Thyroid gland (tissue), 4 donors: ENCODE data around the gene NT5C2. TPM values are rescaled to one million over a fixed set of nuclear protein-coding genes. Genes with fewer than 3 reads are reported as not detected.
"Not testable (repeated sequence)": the region's sequence is repeated elsewhere in the genome, so short reads cannot be mapped to it uniquely, and the experiment has no call there.

ENCODE experiments used
- DNase-seq, 2 donors: peaks; one replicate each; pipeline ENCODE4 v3.0.0-alpha.2; 2019
- H3K27ac ChIP-seq, 3 donors: fragments of 200-600 bp; sonication (generic); 1 replicate in 2 of 3; 2 replicates in 1 of 3; pipeline ENCODE4 v1.5.1; 2016 to 2019; ENCODE audit warnings: mild to moderate bottlenecking in 1 of 3, moderate library complexity in 1 of 3
- H3K27me3 ChIP-seq: fragments of 200-600 bp; sonication (generic); one replicate; pipeline ENCODE4 v1.5.1; 2019
- H3K36me3 ChIP-seq, 2 donors: fragments of 200-600 bp; sonication (generic); one replicate each; pipeline ENCODE4 v1.5.1; 2016 to 2019
- H3K4me1 ChIP-seq, 2 donors: fragments of 200-600 bp; sonication (generic); one replicate each; pipeline ENCODE4 v1.5.1; 2017 to 2019
- H3K4me3 ChIP-seq, 3 donors: fragments of 200-600 bp; sonication (generic); replicated peaks in 1 of 3; 1 replicate in 2 of 3; 2 replicates in 1 of 3; pipeline ENCODE4 v1.5.1; 2016; ENCODE audit warnings: mild to moderate bottlenecking in 1 of 3
- H3K9me3 ChIP-seq: fragments of 200-600 bp; sonication (generic); one replicate; pipeline ENCODE4 v1.5.1; 2017
- CTCF ChIP-seq, 6 experiments: fragments of 200-600 bp in 3 of 6; fragments of 450-650 bp in 3 of 6; sonication (generic) in 3 of 6; IDR thresholded peaks; one replicate each; pipeline ENCODE4 v1.5.1; 2016 to 2019; ENCODE audit warnings: antibody characterized with exemption in 6 of 6, mild to moderate bottlenecking in 2 of 6, inconsistent platforms in 1 of 6, moderate library complexity in 1 of 6
- POLR2A ChIP-seq, 2 donors: fragments of 450-650 bp; IDR thresholded peaks; one replicate each; pipeline ENCODE4 v1.6.1; 2017; ENCODE audit warnings: antibody characterized with exemption in 2 of 2, mild to moderate bottlenecking in 2 of 2, moderate library complexity in 1 of 2
- WGBS, 2 donors: methylation state at CpG; one replicate each; pipeline ENCODE4 v1.1.5; 2017; 5-methylcytosine and 5-hydroxymethylcytosine counted together
- intact Hi-C: fragments of 100-400 bp; cut with DNase I; formaldehyde crosslinking; loops from one replicate; pipeline ENCODE4 v1.15.1; 2023
- total RNA-seq, 4 donors: library from RNA; depleted of rRNA; stranded (reverse); fragments of >200 nt; gene quantifications; one replicate each; pipeline ENCODE4 v1.2.3, GENCODE V29; 2016

NT5C2 gene
- total RNA-seq, 4 donors from 2014 or later, result 194 to 238 (median 214) TPM

- H3K4me1 ChIP-seq, result peaks cover 53 to 72% of the 10 kb centered on the region in 2 donors
- H3K9me3 ChIP-seq, result no peaks in the 10 kb centered on the region
- H3K36me3 ChIP-seq, result peaks cover 0 to 11% of the 10 kb centered on the region in 2 donors
- intact Hi-C loops, result no loop called here
- H3K27ac ChIP-seq, result peak overlapping the region; percentile 61 to 99 (median 90)
- no peak for DNase-seq
- no peaks in the 10 kb centered on the region for H3K27me3 ChIP-seq
- WGBS, 2 donors, result 58 to 63% methylated on average over 4 of the region's 4 CpGs
- no peak overlapping the region for H3K4me3 ChIP-seq
- TF ChIP-seq CTCF (IDR thresholded peaks at IDR 0.05) (no peak), POLR2A (IDR thresholded peaks at IDR 0.05) (no peak)
These were observed 11.8 kb downstream of the NT5C2 start for GRCh38 chr10:103181244-103181643.

- no peak overlapping the region for H3K4me3 ChIP-seq
- H3K27me3 ChIP-seq, result no peaks in the 10 kb centered on the region
- H3K9me3 ChIP-seq, result no peaks in the 10 kb centered on the region
- H3K36me3 ChIP-seq, result peaks cover 0 to 19% of the 10 kb centered on the region in 2 donors
- H3K27ac ChIP-seq, result peak overlapping the region; percentile 70 to 99 (median 90)
- TF ChIP-seq POLR2A (IDR thresholded peaks at IDR 0.05) (no peak), CTCF (IDR thresholded peaks at IDR 0.05) (no peak)
- intact Hi-C loops, result no loop called here
- 35 to 44% methylated on average over 4 of the region's 4 CpGs for WGBS, 2 donors
- peaks cover 45 to 70% of the 10 kb centered on the region in 2 donors for H3K4me1 ChIP-seq
- DNase-seq, result peak; percentile 71 to 76
These were observed 12.6 kb downstream of the NT5C2 start for GRCh38 chr10:103180491-103180890.

- Histone ChIP-seq H3K4me1 (peaks cover 20 to 44% of the 10 kb centered on the region in 2 donors), H3K27ac (peak overlapping the region in 2 of 3 donors; percentile 3 to 40), H3K4me3 (no peak overlapping the region), H3K36me3 (peaks cover 20 to 38% of the 10 kb centered on the region in 2 donors), H3K9me3 (no peaks in the 10 kb centered on the region), H3K27me3 (no peaks in the 10 kb centered on the region)
- TF ChIP-seq POLR2A (IDR thresholded peaks at IDR 0.05) (no peak), CTCF (IDR thresholded peaks at IDR 0.05) (no peak)
- DNase-seq, result no peak
- intact Hi-C loops, result no loop called here
- WGBS, 2 donors, result 71 to 76% methylated on average over 1 of the region's 1 CpG
These were observed 15.9 kb downstream of the NT5C2 start for GRCh38 chr10:103177123-103177522.

- intact Hi-C loops, result no loop called here
- no peak for DNase-seq
- no peaks in the 10 kb centered on the region for H3K9me3 ChIP-seq
- peak overlapping the region in 2 of 3 donors; percentile 12 to 46 for H3K27ac ChIP-seq
- H3K4me1 ChIP-seq, result peaks cover 13 to 39% of the 10 kb centered on the region in 2 donors
- TF ChIP-seq POLR2A (IDR thresholded peaks at IDR 0.05) (no peak), CTCF (IDR thresholded peaks at IDR 0.05) (no peak)
- H3K36me3 ChIP-seq, result peaks cover 26 to 41% of the 10 kb centered on the region in 2 donors
- 87% methylated on average over 8 to 11 of the region's 11 CpGs for WGBS, 2 donors
- no peaks in the 10 kb centered on the region for H3K27me3 ChIP-seq
- H3K4me3 ChIP-seq, result no peak overlapping the region
These were observed 17.3 kb downstream of the NT5C2 start for GRCh38 chr10:103175580-103176285.

GRCh38 chr10:103174324-103174723 is 18.7 kb downstream of the NT5C2 start:
- H3K4me3 ChIP-seq, DNase-seq, H3K9me3 ChIP-seq, intact Hi-C loops, H3K27me3 ChIP-seq, H3K27ac ChIP-seq: not testable (repeated sequence)
- peaks cover 28 to 48% of the 10 kb centered on the region in 2 donors for H3K36me3 ChIP-seq
- H3K4me1 ChIP-seq, result peaks cover 7 to 29% of the 10 kb centered on the region in 2 donors
- WGBS, 2 donors, result 98 to 100% methylated on average over 2 of the region's 2 CpGs
